Transverse colon (tissue), 4 donors: Measurements from ENCODE around the gene NKX1-1. TPM values are rescaled to one million over a fixed set of nuclear protein-coding genes. Genes with fewer than 3 reads are reported as not detected.
"Not testable (repeated sequence)": the region's sequence is repeated elsewhere in the genome, so short reads cannot be mapped to it uniquely, and the experiment has no call there.

ENCODE experiments used
- DNase-seq: peaks from one replicate; pipeline ENCODE4 v3.0.0-alpha.2; 2019
- H3K27ac ChIP-seq, 4 donors: fragments of 200-600 bp; sonication (generic); 2 replicates each; pipeline ENCODE4 v1.5.1; 2016 to 2018; ENCODE audit warnings: inconsistent platforms in 4 of 4
- H3K27me3 ChIP-seq: fragments of 200-600 bp; sonication (generic); 2 replicates; pipeline ENCODE4 v1.5.1; 2017; ENCODE audit warnings: inconsistent platforms
- H3K36me3 ChIP-seq, 4 donors: fragments of 200-600 bp; sonication (generic); 2 replicates each; pipeline ENCODE4 v1.5.1; 2017 to 2019; ENCODE audit warnings: inconsistent platforms in 4 of 4
- H3K4me1 ChIP-seq, 4 donors: fragments of 200-600 bp; sonication (generic); 2 replicates each; pipeline ENCODE4 v1.5.1; 2017 to 2020; ENCODE audit warnings: inconsistent platforms in 4 of 4
- H3K4me3 ChIP-seq, 4 donors: fragments of 200-600 bp; sonication (generic); 1 replicate in 1 of 4; 2 replicates in 3 of 4; pipeline versions ENCODE4 v1.5.1 to v1.6.1; 2017 to 2019; ENCODE audit warnings: inconsistent platforms in 4 of 4
- H3K9me3 ChIP-seq, 2 donors: fragments of 200-600 bp; sonication (generic); 2 replicates each; pipeline ENCODE4 v1.5.1; 2017 to 2019; ENCODE audit warnings: inconsistent platforms in 2 of 2
- CTCF ChIP-seq, 5 experiments: fragments of 200-600 bp in 3 of 5; fragments of 450-650 bp in 2 of 5; sonication (generic) in 3 of 5; IDR thresholded peaks; 1 replicate in 2 of 5; 2 replicates in 3 of 5; pipeline ENCODE4 v1.5.1; 2016 to 2017; ENCODE audit warnings: antibody characterized with exemption in 5 of 5, inconsistent platforms in 3 of 5, mild to moderate bottlenecking in 2 of 5, moderate library complexity in 1 of 5
- EP300 ChIP-seq: sonication (generic); formaldehyde crosslinking; IDR thresholded peaks from one replicate; pipeline ENCODE4 v1.6.1; 2017; ENCODE audit warnings: antibody characterized with exemption, low read depth
- POLR2A ChIP-seq: fragments of 450-650 bp; IDR thresholded peaks from one replicate; pipeline ENCODE4 v1.6.1; 2016; ENCODE audit warnings: antibody characterized with exemption, mild to moderate bottlenecking, moderate library complexity
- POLR2AphosphoS5 ChIP-seq, 3 donors: sonication (generic); formaldehyde crosslinking; IDR thresholded peaks; one replicate each; pipeline ENCODE4 v1.6.1; 2016; ENCODE audit warnings: antibody characterized with exemption in 3 of 3
- WGBS, 2 donors: methylation state at CpG; one replicate each; pipeline ENCODE4 v1.1.5; 2018; ENCODE audit warnings: low coverage in 1 of 2; 5-methylcytosine and 5-hydroxymethylcytosine counted together
- in situ Hi-C, 4 donors: fragments of 200-750 bp; cut with MboI; loops; one replicate each; pipeline versions ENCODE4 v1.15.0 to v1.15.1; 2017; ENCODE audit warnings: low sequenced_read_pairs in 3 of 4, low pct_ligation_motif_present in 1 of 4, low pct_unique_long_range_greater_than_20kb in 1 of 4
- intact Hi-C: fragments of 100-400 bp; cut with DNase I; formaldehyde crosslinking; loops from one replicate; pipeline ENCODE4 v1.15.1; 2023; ENCODE audit warnings: low total_unique reads
- total RNA-seq, 4 donors: library from RNA; depleted of rRNA; stranded (reverse); fragments of >200 nt; gene quantifications; one replicate each; pipeline ENCODE4 v1.1.0, GENCODE V29; 2016

Gene NKX1-1
- total RNA-seq, 4 donors from 2014 or later, result not detected

GRCh38 chr4:1395941-1396805 lies 10.1 kb downstream of the NKX1-1 start:
- TF ChIP-seq EP300 (no peak), CTCF (IDR thresholded peaks at IDR 0.05) (no peak)
- 89 to 90% methylated on average over 2 to 12 of the region's 13 CpGs for WGBS, 2 donors
- in situ Hi-C loops, result no loop called here
- DNase-seq, result no peak
- Histone ChIP-seq H3K36me3 (peaks cover 0 to 25% (median 4%) of the 10 kb centered on the region in 4 donors), H3K27me3 (peaks cover 17% of the 10 kb centered on the region), H3K9me3 (peaks cover 0 to 3% of the 10 kb centered on the region in 2 donors), H3K4me1 (no peaks in the 10 kb centered on the region), H3K4me3 (no peak overlapping the region), H3K27ac (no peak overlapping the region)
- intact Hi-C loops, result no loop called here

GRCh38 chr4:1395389-1395820 lies 10.8 kb downstream of the NKX1-1 start:
- 89 to 98% methylated on average over 5 to 26 of the region's 26 CpGs for WGBS, 2 donors
- H3K27ac ChIP-seq, H3K9me3 ChIP-seq, H3K27me3 ChIP-seq, H3K4me3 ChIP-seq, H3K4me1 ChIP-seq, DNase-seq, intact Hi-C loops, in situ Hi-C loops: not testable (repeated sequence)
- peaks cover 0 to 25% (median 4%) of the 10 kb centered on the region in 4 donors for H3K36me3 ChIP-seq

- WGBS, 2 donors, result 95% methylated on average over 55 of the region's 63 CpGs; no CpG with 5 or more reads in 1 of the 2 donors
- H3K4me3 ChIP-seq, in situ Hi-C loops, H3K9me3 ChIP-seq, DNase-seq, H3K27ac ChIP-seq, H3K4me1 ChIP-seq, intact Hi-C loops, H3K27me3 ChIP-seq: not testable (repeated sequence)
- peaks cover 0 to 25% (median 4%) of the 10 kb centered on the region in 4 donors for H3K36me3 ChIP-seq
Measured at GRCh38 chr4:1394554-1395388, 11.5 kb downstream of the NKX1-1 start.

- H3K4me3 ChIP-seq, result no peak overlapping the region
- H3K36me3 ChIP-seq, result peaks cover 0 to 25% (median 7%) of the 10 kb centered on the region in 4 donors
- no peak for DNase-seq
- TF ChIP-seq POLR2AphosphoS5 (IDR thresholded peaks at IDR 0.05) (no peak), CTCF (IDR thresholded peaks at IDR 0.05) (no peak), EP300 (no peak), POLR2A (no peak)
- peaks cover 2 to 6% of the 10 kb centered on the region in 2 donors for H3K9me3 ChIP-seq
- no peaks in the 10 kb centered on the region for H3K27me3 ChIP-seq
- no peak overlapping the region for H3K27ac ChIP-seq
- H3K4me1 ChIP-seq, result no peaks in the 10 kb centered on the region
- WGBS, 2 donors, result 98% methylated on average over 10 of the region's 10 CpGs; no CpG with 5 or more reads in 1 of the 2 donors
- intact Hi-C loops, result no loop called here
- in situ Hi-C loops, result no loop called here
Measured at GRCh38 chr4:1393866-1394265, 12.4 kb downstream of the NKX1-1 start.

- WGBS, 2 donors, result 99 to 100% methylated on average over 4 to 5 of the region's 5 CpGs
- in situ Hi-C loops, H3K27ac ChIP-seq, H3K4me1 ChIP-seq, intact Hi-C loops, H3K27me3 ChIP-seq, DNase-seq, H3K4me3 ChIP-seq: not testable (repeated sequence)
- Histone ChIP-seq H3K9me3 (peaks cover 7 to 11% of the 10 kb centered on the region in 2 donors), H3K36me3 (peaks cover 0 to 29% (median 8%) of the 10 kb centered on the region in 4 donors)
Measured at GRCh38 chr4:1393363-1393762, 12.9 kb downstream of the NKX1-1 start.
